Gastroesophageal sphincter (tissue), 4 donors: ENCODE measurements around the gene PAK1. TPM values are rescaled to one million over a fixed set of nuclear protein-coding genes. Genes with fewer than 3 reads are reported as not detected.
A peak's percentile ranks its signal among the peaks of the same experiment; 100 is the strongest.

Experiments
- ATAC-seq: fragments of 150-250 bp; one replicate; pipeline ENCODE4 v1.9.1; 2016; ENCODE audit warnings: mild to moderate bottlenecking, moderate library complexity
- H3K27ac ChIP-seq, 4 donors: fragments of 200-600 bp; sonication (generic) in 3 of 4; 1 replicate in 3 of 4; 2 replicates in 1 of 4; pipeline ENCODE4 v1.5.1; 2016 to 2019
- H3K27me3 ChIP-seq: fragments of 200-600 bp; sonication (generic); one replicate; pipeline ENCODE4 v1.5.1; 2019
- H3K36me3 ChIP-seq, 2 donors: fragments of 200-600 bp; sonication (generic); one replicate each; pipeline ENCODE4 v1.5.1; 2019; ENCODE audit warnings: control low read depth in 1 of 2
- H3K4me1 ChIP-seq, 3 donors: fragments of 200-600 bp; sonication (generic); 1 replicate in 2 of 3; 2 replicates in 1 of 3; pipeline ENCODE4 v1.5.1; 2016 to 2019; ENCODE audit warnings: control low read depth in 2 of 3
- H3K4me3 ChIP-seq, 2 donors: fragments of 200-600 bp; sonication (generic); one replicate each; pipeline ENCODE4 v1.5.1; 2019; ENCODE audit warnings: mild to moderate bottlenecking in 1 of 2, moderate library complexity in 1 of 2
- H3K9me3 ChIP-seq, 3 donors: fragments of 200-600 bp; sonication (generic); one replicate each; pipeline ENCODE4 v1.5.1; 2017 to 2019; ENCODE audit warnings: control low read depth in 2 of 3
- EP300 ChIP-seq: sonication (generic); formaldehyde crosslinking; IDR thresholded peaks from one replicate; pipeline ENCODE4 v1.6.1; 2017; ENCODE audit warnings: antibody characterized with exemption, mild to moderate bottlenecking
- POLR2A ChIP-seq, 2 donors: fragments of 450-650 bp; IDR thresholded peaks; one replicate each; pipeline ENCODE4 v1.6.1; 2017; ENCODE audit warnings: antibody characterized with exemption in 2 of 2, mild to moderate bottlenecking in 2 of 2, moderate library complexity in 1 of 2
- POLR2AphosphoS5 ChIP-seq: sonication (generic); formaldehyde crosslinking; IDR thresholded peaks from one replicate; pipeline ENCODE4 v1.6.1; 2017; ENCODE audit warnings: antibody characterized with exemption
- WGBS, 2 donors: methylation state at CpG; one replicate each; pipeline ENCODE4 v1.1.5; 2018; ENCODE audit warnings: low coverage in 1 of 2; 5-methylcytosine and 5-hydroxymethylcytosine counted together
- total RNA-seq, 4 donors: library from RNA; depleted of rRNA; stranded (reverse); fragments of >200 nt; gene quantifications; one replicate each; pipeline ENCODE4 v1.1.0, GENCODE V29; 2016
- TF ChIP-seq, protein P1 (sequence below), 4 experiments: fragments of 200-600 bp in 2 of 4; fragments of 450-650 bp in 2 of 4; sonication (generic) in 1 of 4; IDR thresholded peaks; one replicate each; pipeline ENCODE4 v1.5.1; 2017 to 2019; ENCODE audit warnings: antibody characterized with exemption in 4 of 4, mild to moderate bottlenecking in 2 of 4, moderate library complexity in 2 of 4

Gene PAK1
- total RNA-seq, 4 donors from 2014 or later = 29.8 to 48.1 (median 40.2) TPM

DNA sequence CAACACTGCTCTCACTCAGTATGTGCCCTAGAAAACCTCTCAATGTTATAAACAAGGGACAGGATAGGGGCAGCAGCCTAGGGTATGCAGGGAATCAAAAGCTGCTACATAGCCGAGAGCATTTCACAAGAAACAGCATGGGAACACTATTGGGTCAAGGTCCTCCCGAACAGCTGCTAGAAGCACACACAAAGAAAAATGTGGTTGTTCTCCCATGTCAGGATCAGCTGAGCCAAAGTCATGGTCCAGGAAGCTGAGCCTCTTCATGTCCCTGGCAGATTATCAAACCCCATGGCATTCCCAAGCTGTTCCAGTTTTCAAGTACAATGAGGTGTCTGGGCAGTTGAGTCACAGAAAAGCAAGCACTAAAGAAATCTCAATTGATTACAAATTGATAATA is 151.4 kb downstream of the PAK1 start:
- peak; percentile 81 for ATAC-seq
- H3K9me3 ChIP-seq = no peaks in the 10 kb centered on the region
- 51% methylated on average over 2 of the region's 2 CpGs; no CpG with 5 or more reads in 1 of the 2 donors for WGBS, 2 donors

DNA sequence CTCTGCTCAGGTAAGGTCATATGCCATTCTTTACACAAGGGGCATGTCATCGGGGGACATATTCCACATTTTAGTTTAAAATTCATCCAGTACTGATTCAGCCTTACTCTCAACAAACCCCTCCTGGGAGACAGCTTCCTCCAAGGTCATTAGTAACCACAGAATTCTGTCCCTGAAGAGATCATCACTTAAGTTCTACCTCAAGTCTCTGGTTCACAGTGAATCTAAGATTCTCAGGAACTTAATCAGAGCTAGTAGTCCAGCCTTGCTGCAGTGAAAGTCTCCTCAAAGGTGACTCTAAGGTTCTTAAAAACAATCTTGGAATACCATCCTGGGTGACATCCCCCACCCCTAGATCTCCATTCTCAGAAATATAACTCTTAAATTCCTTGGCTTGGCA is 153.5 kb downstream of the PAK1 start:
- ATAC-seq = no peak
- WGBS, 2 donors = 88 to 100% methylated on average over 1 of the region's 1 CpG
- Histone ChIP-seq H3K4me1 (peaks cover 0 to 11% (median 0%) of the 10 kb centered on the region in 3 donors), H3K9me3 (no peaks in the 10 kb centered on the region), H3K27me3 (no peaks in the 10 kb centered on the region), H3K4me3 (no peak overlapping the region), H3K27ac (no peak overlapping the region), H3K36me3 (peaks cover 0 to 36% of the 10 kb centered on the region in 2 donors)
- TF ChIP-seq POLR2A (IDR thresholded peaks at IDR 0.05) (no peak), EP300 (no peak), POLR2AphosphoS5 (no peak)
- TF ChIP-seq, protein P1, sequence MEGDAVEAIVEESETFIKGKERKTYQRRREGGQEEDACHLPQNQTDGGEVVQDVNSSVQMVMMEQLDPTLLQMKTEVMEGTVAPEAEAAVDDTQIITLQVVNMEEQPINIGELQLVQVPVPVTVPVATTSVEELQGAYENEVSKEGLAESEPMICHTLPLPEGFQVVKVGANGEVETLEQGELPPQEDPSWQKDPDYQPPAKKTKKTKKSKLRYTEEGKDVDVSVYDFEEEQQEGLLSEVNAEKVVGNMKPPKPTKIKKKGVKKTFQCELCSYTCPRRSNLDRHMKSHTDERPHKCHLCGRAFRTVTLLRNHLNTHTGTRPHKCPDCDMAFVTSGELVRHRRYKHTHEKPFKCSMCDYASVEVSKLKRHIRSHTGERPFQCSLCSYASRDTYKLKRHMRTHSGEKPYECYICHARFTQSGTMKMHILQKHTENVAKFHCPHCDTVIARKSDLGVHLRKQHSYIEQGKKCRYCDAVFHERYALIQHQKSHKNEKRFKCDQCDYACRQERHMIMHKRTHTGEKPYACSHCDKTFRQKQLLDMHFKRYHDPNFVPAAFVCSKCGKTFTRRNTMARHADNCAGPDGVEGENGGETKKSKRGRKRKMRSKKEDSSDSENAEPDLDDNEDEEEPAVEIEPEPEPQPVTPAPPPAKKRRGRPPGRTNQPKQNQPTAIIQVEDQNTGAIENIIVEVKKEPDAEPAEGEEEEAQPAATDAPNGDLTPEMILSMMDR (IDR thresholded peaks at IDR 0.05) = no peak

More for the DNA sequence above, 151.4 kb downstream of the PAK1 start:
- Histone ChIP-seq H3K27me3 (no peaks in the 10 kb centered on the region), H3K36me3 (peaks cover 0 to 52% of the 10 kb centered on the region in 2 donors), H3K4me1 (peaks cover 0 to 8% (median 0%) of the 10 kb centered on the region in 3 donors), H3K27ac (peak overlapping the region in 1 of 4 donors; percentile 14), H3K4me3 (no peak overlapping the region)
- peak; percentile 44 for TF ChIP-seq POLR2AphosphoS5
- TF ChIP-seq, protein P1 (IDR thresholded peaks at IDR 0.05) = no peak
- TF ChIP-seq EP300 = no peak
- TF ChIP-seq POLR2A (IDR thresholded peaks at IDR 0.05) = no peak

DNA sequence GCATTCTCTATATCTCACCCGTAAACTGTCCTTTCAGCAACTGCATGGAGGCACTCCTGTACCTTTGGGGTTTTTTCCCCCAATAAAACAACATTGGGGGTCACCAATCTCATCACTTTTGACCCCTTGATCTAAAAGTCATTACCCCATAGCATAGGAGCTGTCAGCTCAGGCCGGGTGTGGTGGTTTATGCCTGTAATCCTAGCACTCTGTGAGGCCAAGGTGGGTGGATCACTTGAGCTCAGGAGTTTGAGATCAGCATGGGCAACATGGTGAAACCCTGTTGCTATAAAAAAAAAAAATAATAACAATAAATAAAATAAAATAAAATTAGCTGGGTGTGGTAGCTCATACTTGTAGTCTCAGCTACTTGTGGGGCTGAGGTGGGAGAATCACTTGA is 155.3 kb downstream of the PAK1 start:
- TF ChIP-seq, protein P1 (IDR thresholded peaks at IDR 0.05) = no peak
- no peak for TF ChIP-seq POLR2AphosphoS5
- no peak for TF ChIP-seq EP300
- TF ChIP-seq POLR2A (IDR thresholded peaks at IDR 0.05) = no peak
- no peak overlapping the region for H3K27ac ChIP-seq
- no peak for ATAC-seq
- no peaks in the 10 kb centered on the region for H3K27me3 ChIP-seq
- peaks cover 0 to 28% of the 10 kb centered on the region in 2 donors for H3K36me3 ChIP-seq
- WGBS, 2 donors = 92 to 100% methylated on average over 1 to 2 of the region's 2 CpGs
- H3K4me3 ChIP-seq = no peak overlapping the region
- H3K9me3 ChIP-seq = no peaks in the 10 kb centered on the region
- H3K4me1 ChIP-seq = peaks cover 0 to 11% (median 0%) of the 10 kb centered on the region in 3 donors

DNA sequence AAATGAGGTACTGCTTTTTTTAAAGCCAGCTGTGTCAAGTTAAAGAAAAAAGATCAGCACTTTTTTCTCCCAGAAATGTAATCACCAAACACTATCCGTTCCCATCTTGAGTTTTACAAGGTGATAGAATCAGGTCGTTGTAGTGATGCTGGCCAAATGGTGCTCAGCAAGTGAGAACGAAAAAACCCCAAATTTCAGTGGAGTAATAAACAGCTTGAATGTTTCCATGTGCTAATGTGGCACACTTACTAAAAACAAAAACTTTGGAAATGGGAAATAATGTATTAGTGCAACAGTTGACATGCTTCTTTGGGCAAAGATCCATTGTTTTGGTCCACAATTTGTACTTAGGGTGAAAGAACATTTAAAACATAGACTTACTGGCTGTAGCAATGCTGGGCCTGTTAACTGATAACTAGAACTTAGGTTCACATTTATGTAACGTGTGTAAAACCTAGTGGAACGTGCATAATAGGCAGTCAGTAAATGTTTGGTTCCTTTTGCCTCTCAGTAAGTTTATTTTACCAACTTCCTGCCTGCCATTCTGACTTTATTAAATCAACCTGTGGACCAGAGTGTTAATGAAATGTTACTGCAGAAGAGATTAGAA is 157.1 kb downstream of the PAK1 start:
- 37 to 40% methylated on average over 4 to 5 of the region's 5 CpGs for WGBS, 2 donors
- TF ChIP-seq POLR2AphosphoS5 = peak; percentile 22
- no peak for TF ChIP-seq POLR2A (IDR thresholded peaks at IDR 0.05)
- H3K27me3 ChIP-seq = no peaks in the 10 kb centered on the region
- peak overlapping the region in 2 of 4 donors; percentile 15 to 31 for H3K27ac ChIP-seq
- H3K4me1 ChIP-seq = peaks cover 0 to 8% (median 0%) of the 10 kb centered on the region in 3 donors
- H3K4me3 ChIP-seq = no peak overlapping the region
- H3K9me3 ChIP-seq = no peaks in the 10 kb centered on the region
- peak; percentile 57 for ATAC-seq
- peaks cover 0 to 10% of the 10 kb centered on the region in 2 donors for H3K36me3 ChIP-seq

DNA sequence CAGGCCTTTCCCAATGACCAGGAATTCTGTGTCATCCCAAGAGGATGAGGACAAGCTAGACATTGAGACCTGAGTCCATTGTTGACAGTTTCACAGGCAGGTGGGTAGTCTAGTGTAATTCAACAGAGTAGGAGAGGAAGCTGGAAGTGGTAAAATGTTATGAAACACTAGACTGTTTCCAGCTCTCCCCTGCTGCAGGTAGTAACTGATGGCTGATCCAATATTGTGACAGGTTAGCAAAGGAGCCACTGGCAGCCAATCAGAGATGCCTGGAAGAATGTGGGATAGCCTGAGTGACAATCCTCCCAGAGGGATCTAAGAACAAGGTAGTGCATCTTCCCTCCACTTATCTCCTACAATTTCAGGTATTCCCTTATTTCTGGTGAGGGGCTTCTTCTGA is 161.8 kb downstream of the PAK1 start:
- Histone ChIP-seq H3K9me3 (no peaks in the 10 kb centered on the region), H3K36me3 (no peaks in the 10 kb centered on the region), H3K4me3 (no peak overlapping the region), H3K4me1 (no peaks in the 10 kb centered on the region), H3K27me3 (no peaks in the 10 kb centered on the region), H3K27ac (no peak overlapping the region)
- ATAC-seq = no peak
- TF ChIP-seq EP300 (no peak), POLR2AphosphoS5 (no peak), POLR2A (IDR thresholded peaks at IDR 0.05) (no peak)
- TF ChIP-seq, protein P1 (IDR thresholded peaks at IDR 0.05) = no peak
